Esophagus squamous epithelium (tissue), 5 donors: ENCODE data around the gene DUOXA1. TPM values are rescaled to one million over a fixed set of nuclear protein-coding genes. Genes with fewer than 3 reads are reported as not detected.

Experiments used
- DNase-seq: peaks from one replicate; lab custom pipeline; 2025; lab: John Stamatoyannopoulos, UW
- H3K27ac ChIP-seq, 4 donors: fragments of 200-600 bp; sonication (generic); one replicate each; pipeline ENCODE4 v1.5.1; 2016 to 2019; ENCODE audit warnings: mild to moderate bottlenecking in 1 of 4
- H3K27me3 ChIP-seq, 4 donors: fragments of 200-600 bp; sonication (generic); 1 replicate in 3 of 4; 2 replicates in 1 of 4; pipeline versions ENCODE4 v1.5.1 to v1.6.0; 2017 to 2021; ENCODE audit warnings: antibody characterized with exemption in 1 of 4
- H3K36me3 ChIP-seq, 3 donors: fragments of 200-600 bp; sonication (generic); one replicate each; pipeline ENCODE4 v1.5.1; 2016 to 2019
- H3K4me1 ChIP-seq, 3 donors: fragments of 200-600 bp; sonication (generic); one replicate each; pipeline ENCODE4 v1.5.1; 2017 to 2019
- H3K4me3 ChIP-seq, 4 donors: fragments of 200-600 bp; sonication (generic); 1 replicate in 3 of 4; 2 replicates in 1 of 4; pipeline ENCODE4 v1.5.1; 2016 to 2019; ENCODE audit warnings: mild to moderate bottlenecking in 2 of 4, moderate library complexity in 1 of 4
- H3K9me3 ChIP-seq, 3 donors: fragments of 200-600 bp; sonication (generic); one replicate each; pipeline ENCODE4 v1.5.1; 2016 to 2019
- POLR2A ChIP-seq, 4 donors: fragments of 450-650 bp; IDR thresholded peaks; one replicate each; pipeline ENCODE4 v1.6.1; 2017; ENCODE audit warnings: antibody characterized with exemption in 4 of 4, mild to moderate bottlenecking in 4 of 4, moderate library complexity in 3 of 4
- WGBS, 2 donors: methylation state at CpG; one replicate each; pipeline ENCODE4 v1.1.5; 2018; 5-methylcytosine and 5-hydroxymethylcytosine counted together
- intact Hi-C: fragments of 100-400 bp; cut with DNase I; formaldehyde crosslinking; loops from one replicate; pipeline ENCODE4 v1.15.0; 2022
- total RNA-seq, 4 donors: library from RNA; depleted of rRNA; stranded (reverse); fragments of >200 nt; gene quantifications; one replicate each; pipeline ENCODE4 v1.1.0, GENCODE V29; 2016
- TF ChIP-seq, protein P1 (sequence below), 6 experiments: fragments of 450-650 bp in 4 of 6; fragments of 200-600 bp in 2 of 6; sonication (generic) in 2 of 6; IDR thresholded peaks; one replicate each; pipeline ENCODE4 v1.5.1; 2016 to 2019; ENCODE audit warnings: antibody characterized with exemption in 6 of 6, mild to moderate bottlenecking in 4 of 6, moderate library complexity in 4 of 6
- donor health status: DM: yes; HTN: yes; CAD: no.

Gene DUOXA1, protein sequence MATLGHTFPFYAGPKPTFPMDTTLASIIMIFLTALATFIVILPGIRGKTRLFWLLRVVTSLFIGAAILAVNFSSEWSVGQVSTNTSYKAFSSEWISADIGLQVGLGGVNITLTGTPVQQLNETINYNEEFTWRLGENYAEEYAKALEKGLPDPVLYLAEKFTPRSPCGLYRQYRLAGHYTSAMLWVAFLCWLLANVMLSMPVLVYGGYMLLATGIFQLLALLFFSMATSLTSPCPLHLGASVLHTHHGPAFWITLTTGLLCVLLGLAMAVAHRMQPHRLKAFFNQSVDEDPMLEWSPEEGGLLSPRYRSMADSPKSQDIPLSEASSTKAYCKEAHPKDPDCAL
- 100 to 1,000 TPM in 3 of 4 donors, 10 to 100 TPM in 1; 64.0 to 202 (median 134) TPM for total RNA-seq

DNA sequence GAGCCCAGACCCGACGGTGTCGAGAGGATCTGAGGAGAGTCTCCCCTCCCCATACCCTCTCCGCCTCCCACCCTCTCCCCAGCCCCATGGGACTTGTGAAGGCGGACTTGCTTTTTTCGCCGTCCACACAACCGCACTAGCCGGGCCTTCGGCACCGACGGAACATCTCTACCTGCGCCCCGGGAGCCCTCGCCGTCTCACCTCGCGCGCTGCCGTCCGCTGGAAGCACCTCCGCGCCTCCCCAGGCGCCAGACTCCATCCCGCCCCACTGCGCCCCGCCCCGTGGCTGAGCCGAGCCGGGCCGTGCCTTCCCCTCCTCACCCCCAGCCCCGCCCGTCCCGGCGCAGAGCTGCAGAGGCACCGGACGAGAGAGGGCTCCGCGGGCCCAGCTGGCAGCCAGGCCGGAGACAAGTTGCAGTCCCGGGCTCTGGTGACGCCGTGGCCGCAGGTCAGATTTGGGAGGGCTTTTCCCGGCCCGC is at the start of gene DUOXA1, which contains the start of gene DUOX1:
DUOXA1 (minus strand) TSS at position 229 of the 479 bp plus-strand sequence. CDS start 6,865 bp downstream, outside the sequence.
DUOX1 (plus strand) TSS at position 344 of the 479 bp plus-strand sequence. CDS start 1,973 bp downstream, outside the sequence.
- no peaks in the 10 kb centered on the region for H3K9me3 ChIP-seq
- TF ChIP-seq POLR2A (IDR thresholded peaks at IDR 0.05), result peak in 1 of 4 donors; percentile 62
- TF ChIP-seq, protein P1, sequence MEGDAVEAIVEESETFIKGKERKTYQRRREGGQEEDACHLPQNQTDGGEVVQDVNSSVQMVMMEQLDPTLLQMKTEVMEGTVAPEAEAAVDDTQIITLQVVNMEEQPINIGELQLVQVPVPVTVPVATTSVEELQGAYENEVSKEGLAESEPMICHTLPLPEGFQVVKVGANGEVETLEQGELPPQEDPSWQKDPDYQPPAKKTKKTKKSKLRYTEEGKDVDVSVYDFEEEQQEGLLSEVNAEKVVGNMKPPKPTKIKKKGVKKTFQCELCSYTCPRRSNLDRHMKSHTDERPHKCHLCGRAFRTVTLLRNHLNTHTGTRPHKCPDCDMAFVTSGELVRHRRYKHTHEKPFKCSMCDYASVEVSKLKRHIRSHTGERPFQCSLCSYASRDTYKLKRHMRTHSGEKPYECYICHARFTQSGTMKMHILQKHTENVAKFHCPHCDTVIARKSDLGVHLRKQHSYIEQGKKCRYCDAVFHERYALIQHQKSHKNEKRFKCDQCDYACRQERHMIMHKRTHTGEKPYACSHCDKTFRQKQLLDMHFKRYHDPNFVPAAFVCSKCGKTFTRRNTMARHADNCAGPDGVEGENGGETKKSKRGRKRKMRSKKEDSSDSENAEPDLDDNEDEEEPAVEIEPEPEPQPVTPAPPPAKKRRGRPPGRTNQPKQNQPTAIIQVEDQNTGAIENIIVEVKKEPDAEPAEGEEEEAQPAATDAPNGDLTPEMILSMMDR (IDR thresholded peaks at IDR 0.05), result no peak
- H3K27me3 ChIP-seq, result peaks cover 0 to 60% (median 2%) of the 10 kb centered on the region in 4 donors
- no peak for DNase-seq
- H3K4me3 ChIP-seq, result peak within 1 kb of the TSS; percentile 49 to 69 (median 62)
- WGBS, 2 donors, result 0% methylated on average over 1 of the region's 46 CpGs; no CpG with 5 or more reads in 1 of the 2 donors
- intact Hi-C loops, result no loop called here
- peaks cover 0 to 25% (median 0%) of the 10 kb centered on the region in 3 donors for H3K36me3 ChIP-seq
- H3K27ac ChIP-seq, result peak within 1 kb of the TSS; percentile 81 to 92 (median 90)
- H3K4me1 ChIP-seq, result peaks cover 2 to 83% (median 20%) of the 10 kb centered on the region in 3 donors

DNA sequence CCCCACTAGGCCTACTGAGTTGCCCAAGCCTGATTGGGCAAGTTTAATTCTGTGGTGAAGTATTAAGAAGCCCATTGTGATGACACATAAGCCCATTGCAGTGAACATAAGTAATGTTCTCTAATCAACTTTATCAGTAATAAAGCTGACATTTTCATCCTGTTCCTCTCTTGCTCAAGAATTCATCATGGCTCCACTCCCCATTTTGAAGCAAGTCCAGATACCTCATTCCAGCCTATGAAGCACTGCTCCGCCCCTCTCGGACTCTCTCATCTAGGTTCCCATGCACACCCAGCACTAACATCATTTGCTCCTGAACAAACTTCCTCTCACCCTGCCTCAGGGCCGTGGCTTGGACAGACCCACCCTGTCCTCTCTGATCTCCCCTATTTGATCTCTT is 47.6 kb upstream of the DUOXA1 start:
- DNase-seq, result no peak
- WGBS, 2 donors, result 54 to 89% methylated on average over 3 of the region's 3 CpGs
- TF ChIP-seq POLR2A (IDR thresholded peaks at IDR 0.05), result no peak
- TF ChIP-seq, protein P1 (IDR thresholded peaks at IDR 0.05), result no peak
- Histone ChIP-seq H3K27ac (no peak overlapping the region), H3K9me3 (no peaks in the 10 kb centered on the region), H3K27me3 (no peaks in the 10 kb centered on the region), H3K4me3 (no peak overlapping the region), H3K36me3 (peaks cover 0 to 23% (median 0%) of the 10 kb centered on the region in 3 donors), H3K4me1 (peaks cover 0 to 19% (median 4%) of the 10 kb centered on the region in 3 donors)
- intact Hi-C loops, result no loop called here

DNA sequence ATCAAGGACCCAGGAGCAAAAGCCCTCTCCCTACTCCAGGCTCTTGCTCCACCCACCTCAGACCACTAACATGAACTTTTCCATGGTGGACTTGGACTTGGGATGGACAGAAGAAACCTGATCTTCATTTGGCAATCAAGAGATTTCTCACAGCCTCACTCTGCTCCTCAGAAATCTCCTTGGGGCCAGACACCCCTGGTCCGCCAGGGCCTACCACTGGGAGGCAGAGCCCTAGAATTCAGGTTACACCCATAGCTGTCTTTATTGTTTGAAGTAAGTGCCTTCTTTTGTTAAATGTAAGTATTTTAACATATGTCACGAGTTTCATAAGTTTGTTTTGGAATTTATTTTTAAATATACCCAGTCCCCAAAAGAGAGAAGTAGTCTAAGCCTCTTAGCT is 44.9 kb upstream of the DUOXA1 start:
- 80 to 90% methylated on average over 2 of the region's 2 CpGs for WGBS, 2 donors
- H3K9me3 ChIP-seq, result no peaks in the 10 kb centered on the region
- no peak overlapping the region for H3K4me3 ChIP-seq
- H3K36me3 ChIP-seq, result peaks cover 0 to 30% (median 0%) of the 10 kb centered on the region in 3 donors
- no peaks in the 10 kb centered on the region for H3K27me3 ChIP-seq
- TF ChIP-seq, protein P1 (IDR thresholded peaks at IDR 0.05), result no peak
- TF ChIP-seq POLR2A (IDR thresholded peaks at IDR 0.05), result no peak
- intact Hi-C loops, result no loop called here
- no peak for DNase-seq
- H3K4me1 ChIP-seq, result peaks cover 0 to 7% (median 4%) of the 10 kb centered on the region in 3 donors
- H3K27ac ChIP-seq, result no peak overlapping the region

DNA sequence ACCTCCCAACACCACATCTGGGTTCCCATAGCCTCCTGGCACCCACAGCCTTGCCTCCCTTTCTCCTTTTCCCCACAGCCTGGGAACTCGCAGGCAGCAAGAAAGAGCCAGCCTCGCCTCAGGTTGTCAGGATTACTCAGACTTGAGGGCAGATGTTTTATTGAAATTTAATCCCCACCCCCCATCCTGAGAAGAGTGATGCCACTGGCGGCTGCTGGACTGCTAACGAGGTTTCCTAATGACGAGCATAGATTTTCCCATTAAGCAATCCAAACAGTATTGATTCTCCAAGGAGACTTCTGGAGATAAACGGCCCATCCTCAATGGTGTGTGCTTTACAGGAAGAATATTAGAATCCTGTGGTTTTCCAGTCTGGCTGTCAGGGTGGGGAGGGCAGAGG is 44.4 kb upstream of the DUOXA1 start:
- peaks cover 0 to 5% (median 0%) of the 10 kb centered on the region in 3 donors for H3K4me1 ChIP-seq
- intact Hi-C loops, result no loop called here
- WGBS, 2 donors, result 57 to 92% methylated on average over 5 of the region's 6 CpGs

More for the DNA sequence above, 44.4 kb upstream of the DUOXA1 start:
- H3K9me3 ChIP-seq, result no peaks in the 10 kb centered on the region
- DNase-seq, result no peak
- H3K27ac ChIP-seq, result no peak overlapping the region
- H3K27me3 ChIP-seq, result no peaks in the 10 kb centered on the region
- H3K36me3 ChIP-seq, result peaks cover 0 to 30% (median 0%) of the 10 kb centered on the region in 3 donors
- H3K4me3 ChIP-seq, result no peak overlapping the region
- TF ChIP-seq, protein P1 (IDR thresholded peaks at IDR 0.05), result no peak
- TF ChIP-seq POLR2A (IDR thresholded peaks at IDR 0.05), result no peak
